Stimulated activated CD4-positive, alpha-beta T cell treated with anti-CD3 and anti-CD28 coated beads, Interleukin-15, amount 100 ng/mL, for 24 hours (primary cell): ENCODE measurements around the gene ATP9B.
A peak's percentile ranks its signal among the peaks of the same experiment; 100 is the strongest.
"Not testable (repeated sequence)": the region's sequence is repeated elsewhere in the genome, so short reads cannot be mapped to it uniquely, and the experiment has no call there.

Source experiments
- DNase-seq: peaks from one replicate; pipeline ENCODE4 v3.0.0-alpha.2; 2020

The ATP9B gene

GRCh38 chr18:79246309-79247108 is 177.3 kb downstream of the ATP9B start:
- peak; percentile 81 for DNase-seq

GRCh38 chr18:79248495-79249060 is 179.4 kb downstream of the ATP9B start:
- DNase-seq, result no peak

DNA sequence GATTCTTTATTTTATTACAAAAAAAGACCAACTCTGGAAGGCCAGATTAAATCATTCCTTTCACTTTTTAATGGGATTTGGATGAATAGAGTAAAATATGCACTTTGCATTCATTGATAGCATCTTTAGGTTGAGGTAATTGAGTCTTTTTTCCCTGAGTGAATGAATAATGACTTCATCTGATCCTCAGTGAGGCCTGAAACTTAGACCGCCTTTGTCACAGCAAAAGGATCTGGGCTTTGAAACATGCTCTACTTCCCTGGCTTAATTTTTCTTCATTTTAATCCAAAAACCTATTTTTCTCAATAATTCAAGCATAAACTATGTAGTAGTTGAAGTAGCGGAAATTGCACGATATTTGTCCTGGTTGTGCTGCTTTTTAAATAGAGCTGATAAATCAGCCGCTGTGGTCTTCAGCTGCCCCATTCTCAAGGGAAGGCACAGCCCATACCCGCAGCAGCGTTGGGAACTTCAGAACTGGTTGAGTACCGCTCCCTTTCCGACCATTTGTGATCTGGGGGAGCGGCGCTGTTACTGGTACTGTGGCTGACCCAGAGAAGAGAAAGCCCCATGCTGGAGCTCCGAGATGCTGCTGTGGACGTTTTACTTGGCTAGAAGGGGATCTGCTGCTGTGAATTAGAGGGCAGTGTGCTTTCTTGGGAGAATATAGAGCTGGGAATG is 181.2 kb downstream of the ATP9B start:
- DNase-seq, result no peak

DNA sequence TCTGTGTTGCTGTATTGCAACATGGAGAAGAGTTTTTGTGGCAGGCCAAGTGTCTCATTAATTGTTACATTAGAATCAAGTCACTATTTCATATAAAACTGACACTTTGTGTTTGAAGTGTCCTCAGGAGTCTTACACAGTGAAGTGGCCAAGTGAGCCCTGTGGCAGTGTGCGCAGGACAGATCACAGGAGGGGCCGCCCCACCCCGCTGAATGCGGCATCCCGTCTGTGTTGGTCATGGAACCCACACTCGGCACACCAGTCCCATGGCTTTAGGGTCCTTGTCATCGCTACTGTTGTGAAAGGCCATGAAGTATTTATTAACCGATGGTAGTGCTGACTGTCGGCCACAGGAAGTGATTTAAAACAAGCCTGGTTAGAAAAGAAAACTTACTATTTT is 181.8 kb downstream of the ATP9B start:
- DNase-seq, result no peak

GRCh38 chr18:79252904-79253633 is 183.9 kb downstream of the ATP9B start:
- no peak for DNase-seq

- DNase-seq, result no peak
Measured at GRCh38 chr18:79257480-79257879, 188.3 kb downstream of the ATP9B start.

GRCh38 chr18:79258447-79258846 is 189.3 kb downstream of the ATP9B start:
- DNase-seq, result no peak

DNA sequence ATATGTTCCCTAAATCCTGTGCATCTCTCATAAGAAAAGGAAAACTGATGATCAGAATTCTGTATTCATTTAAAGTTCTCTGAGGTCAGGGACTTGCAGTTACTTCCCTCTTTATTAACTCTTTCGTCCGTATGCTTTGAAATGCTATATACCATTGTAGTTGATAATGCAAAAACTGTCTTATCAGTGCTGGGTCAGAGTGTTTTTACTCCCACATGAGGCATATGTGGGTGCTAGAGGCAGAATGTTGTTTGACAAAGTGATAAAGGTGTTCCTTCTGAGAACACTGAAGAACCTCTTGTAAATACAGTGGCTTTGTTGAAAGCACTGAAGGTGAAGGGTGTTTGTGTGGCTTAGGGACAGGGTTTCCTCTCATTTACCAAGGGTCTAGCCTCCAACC is 190.0 kb downstream of the ATP9B start:
- DNase-seq, result no peak

DNA sequence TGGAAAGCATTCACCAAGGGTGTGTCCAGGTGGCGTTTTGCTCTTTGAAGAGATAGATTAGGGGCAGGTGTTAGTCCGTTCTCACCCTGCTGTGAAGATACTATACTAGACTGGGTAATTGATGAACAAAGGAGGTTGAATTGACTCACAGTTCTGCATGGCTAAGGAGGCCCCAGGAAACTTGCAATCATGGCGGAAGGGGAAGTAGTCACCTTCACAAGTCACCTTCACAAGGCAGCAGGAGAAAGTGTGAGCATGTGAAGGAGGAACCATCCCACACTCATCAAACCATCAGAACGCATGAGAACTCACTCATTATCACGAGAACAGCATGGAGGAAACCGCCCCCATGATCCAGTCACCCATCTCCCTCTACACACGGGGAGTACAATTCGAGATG is 190.8 kb downstream of the ATP9B start:
- no peak for DNase-seq

DNA sequence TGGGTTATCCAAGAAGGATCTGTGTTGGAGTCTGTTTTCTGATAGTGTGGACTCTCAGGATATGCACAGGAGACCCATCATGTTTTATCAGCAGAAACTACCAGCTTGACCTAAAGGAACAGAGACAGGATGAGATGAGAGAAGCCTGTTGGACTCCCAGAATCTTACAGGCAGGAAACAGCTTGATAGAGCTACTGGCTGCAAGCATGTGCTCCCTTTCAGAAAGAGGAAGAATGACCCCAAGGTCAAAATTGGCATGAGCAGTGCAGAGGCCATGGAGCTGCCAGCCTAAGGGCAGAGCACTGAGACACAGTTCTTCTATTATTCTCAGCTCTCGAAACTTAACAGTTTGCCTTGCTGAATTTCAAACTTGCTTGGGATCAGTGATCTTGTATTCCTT is 191.3 kb downstream of the ATP9B start:
- DNase-seq, result no peak

GRCh38 chr18:79265068-79265467 is 195.9 kb downstream of the ATP9B start:
- DNase-seq, result not testable (repeated sequence)

GRCh38 chr18:79271812-79272211 is 202.6 kb downstream of the ATP9B start:
- DNase-seq, result not testable (repeated sequence)

- DNase-seq, result no peak
Measured at GRCh38 chr18:79272916-79273315, 203.7 kb downstream of the ATP9B start.

GRCh38 chr18:79274823-79275222 is 205.6 kb downstream of the ATP9B start:
- no peak for DNase-seq

- no peak for DNase-seq
Measured at GRCh38 chr18:79275461-79275860, 206.3 kb downstream of the ATP9B start.

DNA sequence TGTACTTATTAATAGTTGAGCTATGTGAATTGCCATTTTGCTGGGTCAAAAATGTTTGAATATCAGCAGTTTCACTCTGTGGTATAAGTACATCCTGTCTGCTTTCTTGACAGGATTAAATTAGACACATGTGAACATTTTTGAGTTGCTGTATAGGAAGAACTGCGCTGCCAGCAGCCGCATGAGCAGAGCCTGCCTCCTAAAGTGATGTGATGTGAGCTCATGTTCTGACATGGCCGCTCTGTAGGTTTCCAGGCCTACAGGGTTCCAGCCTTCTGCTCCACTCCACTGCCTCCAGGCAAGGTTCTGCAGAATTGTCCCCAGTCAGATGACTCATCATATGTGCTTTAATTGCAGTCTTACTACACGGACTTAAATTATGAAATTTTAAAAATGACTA is 206.8 kb downstream of the ATP9B start:
- peak; percentile 19 for DNase-seq

DNA sequence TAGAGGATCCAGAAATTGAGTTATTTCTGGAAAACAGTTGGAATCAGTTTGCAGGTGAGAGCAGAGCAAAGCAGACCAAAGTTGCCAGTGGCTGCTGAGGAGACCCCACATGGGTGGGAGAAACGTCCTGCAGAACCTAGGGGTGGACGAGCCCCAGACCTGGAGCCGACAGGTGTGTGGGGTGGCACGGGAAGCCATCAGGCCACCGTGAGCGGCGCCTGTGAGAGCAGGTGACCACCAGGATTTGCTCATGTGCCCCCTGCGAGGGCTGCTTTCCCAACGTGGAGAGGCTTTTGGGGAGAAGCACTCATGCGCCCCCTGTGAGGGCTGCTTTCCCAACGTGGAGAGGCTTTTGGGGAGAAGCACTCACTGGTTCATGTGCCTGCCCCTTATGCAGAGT is 209.7 kb downstream of the ATP9B start:
- DNase-seq, result no peak

DNA sequence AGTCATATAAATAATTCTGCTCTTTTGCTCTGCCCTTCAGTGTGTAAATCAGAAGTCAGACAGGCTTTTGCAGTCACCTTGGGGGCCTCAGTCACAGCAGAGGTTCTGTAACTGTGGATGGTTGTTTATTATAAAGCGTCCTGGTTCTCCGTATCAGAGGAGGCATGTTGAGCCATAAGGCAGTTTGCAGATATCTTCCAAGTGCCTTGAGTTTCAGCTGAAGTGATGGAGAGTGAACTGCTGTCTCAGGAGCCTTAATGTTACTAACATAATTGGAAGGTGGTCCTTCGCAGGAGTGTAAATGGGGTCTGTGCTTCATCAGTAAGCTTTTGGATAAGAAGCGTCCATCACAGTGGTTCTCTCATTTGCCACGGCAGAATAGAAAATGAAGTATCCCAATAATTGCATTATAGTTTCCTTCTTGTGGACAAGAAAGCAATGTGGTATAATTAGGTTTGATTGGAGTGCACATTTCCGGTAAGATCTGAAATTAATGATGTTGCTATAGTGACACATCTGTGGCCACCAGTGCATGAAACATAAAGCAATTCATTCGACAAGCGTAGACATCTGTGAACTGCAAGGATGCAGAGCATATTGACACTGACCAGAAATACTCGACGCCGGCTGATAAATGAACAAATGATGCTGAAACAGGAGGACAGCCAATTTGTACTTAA is 214.1 kb downstream of the ATP9B start:
- DNase-seq, result no peak

GRCh38 chr18:79283929-79284328 is 214.7 kb downstream of the ATP9B start:
- no peak for DNase-seq

DNA sequence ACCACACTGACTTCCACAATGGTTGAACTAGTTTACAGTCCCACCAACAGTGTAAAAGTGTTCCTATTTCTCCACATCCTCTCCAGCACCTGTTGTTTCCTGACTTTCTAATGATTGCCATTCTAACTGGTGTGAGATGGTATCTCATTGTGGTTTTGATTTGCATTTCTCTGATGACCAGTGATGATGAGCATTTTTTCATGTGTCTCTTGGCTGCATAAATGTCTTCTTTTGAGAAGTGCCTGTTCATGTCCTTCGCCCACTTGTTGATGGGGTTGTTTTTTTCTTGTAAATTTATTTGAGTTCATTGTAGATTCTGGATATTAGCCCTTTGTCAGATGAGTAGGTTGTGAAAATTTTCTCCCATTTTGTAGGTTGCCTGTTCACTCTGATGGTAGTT is 216.0 kb downstream of the ATP9B start:
- not testable (repeated sequence) for DNase-seq

DNA sequence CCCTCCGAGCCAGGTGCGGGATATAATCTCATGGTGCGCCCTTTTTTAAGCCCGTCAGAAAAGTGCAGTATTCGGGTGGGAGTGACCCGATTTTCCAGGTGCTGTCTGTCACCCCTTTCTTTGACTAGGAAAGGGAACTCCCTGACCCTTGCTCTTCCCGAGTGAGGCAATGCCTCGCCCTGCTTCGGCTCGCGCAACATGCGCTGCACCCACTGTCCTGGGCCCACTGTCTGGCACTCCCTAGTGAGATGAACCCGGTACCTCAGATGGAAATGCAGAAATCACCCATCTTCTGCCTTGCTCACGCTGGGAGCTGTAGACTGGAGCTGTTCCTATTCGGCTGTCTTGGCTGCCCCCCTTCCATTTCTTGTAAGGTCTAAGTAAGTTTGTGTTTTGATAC is 221.2 kb downstream of the ATP9B start:
- DNase-seq, result not testable (repeated sequence)

GRCh38 chr18:79290876-79291275 is 221.7 kb downstream of the ATP9B start:
- DNase-seq, result no peak

DNA sequence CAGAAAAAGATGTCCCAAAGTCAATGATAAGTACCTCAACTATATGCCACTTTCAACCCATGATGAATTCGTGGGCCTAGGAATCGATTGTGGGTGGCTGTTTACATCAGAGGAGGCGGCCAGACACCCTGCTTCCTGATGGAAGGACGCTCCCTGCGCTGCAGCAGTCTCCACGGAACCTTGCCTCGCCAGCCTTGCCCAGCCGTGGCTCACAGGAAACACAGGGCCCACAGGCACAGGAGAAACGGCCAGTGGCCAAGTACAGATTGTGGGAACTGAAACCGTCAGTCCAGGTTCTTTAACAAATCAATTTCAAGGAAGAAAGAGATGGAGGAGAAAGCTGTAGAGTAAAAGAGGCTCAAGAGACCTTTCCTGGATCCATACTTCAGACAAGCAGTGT is 225.0 kb downstream of the ATP9B start:
- no peak for DNase-seq
